Measurements from ENCODE around the gene VMAC. TPM values are rescaled to one million over a fixed set of nuclear protein-coding genes. Genes with fewer than 3 reads are reported as not detected.

Gene VMAC
- total and polyA plus RNA-seq, 2 of the 13 experiments (the other 11 are each of a cell fraction or from before 2014, with no cell fraction given), result 2.4 TPM

GRCh38 chr19:5914358-5914774, 9.7 kb downstream of the VMAC start (continued):
- no peak for TF ChIP-seq ZNF652 (CRISPR knock-in tag; IDR thresholded peaks at IDR 0.05; ENCODE audit: borderline replicate concordance, low read depth)
- TF ChIP-seq BCL6 (CRISPR knock-in tag; IDR thresholded peaks at IDR 0.05), result no peak
- no peak for TF ChIP-seq ZIK1 (CRISPR knock-in tag; IDR thresholded peaks at IDR 0.05; ENCODE audit: borderline replicate concordance, low read depth)
- no peak for TF ChIP-seq STAT5B (CRISPR knock-in tag; IDR thresholded peaks at IDR 0.05)
- 0 out of 2 replicates have a peak, but pooled peaks have one; percentile 45 for TF ChIP-seq ZNF414 (CRISPR knock-in tag; IDR thresholded peaks at IDR 0.05)
- TF ChIP-seq LCORL (IDR thresholded peaks at IDR 0.05), result no peak
- no peak for TF ChIP-seq LCORL (CRISPR knock-in tag; IDR thresholded peaks at IDR 0.05)
- TF ChIP-seq ZNF430 (CRISPR knock-in tag; IDR thresholded peaks at IDR 0.05), result no peak
- no peak for TF ChIP-seq ZNF501 (CRISPR knock-in tag; IDR thresholded peaks at IDR 0.05)
- TF ChIP-seq ZNF589 (CRISPR knock-in tag; conservative IDR thresholded peaks at IDR 0.05), result no peak
- TF ChIP-seq SMYD3 (CRISPR knock-in tag; IDR thresholded peaks at IDR 0.05), result 0 out of 2 replicates have a peak, but pooled peaks have one; percentile 26
- no peak for TF ChIP-seq PLSCR1 (CRISPR knock-in tag; IDR thresholded peaks at IDR 0.05; ENCODE audit: borderline replicate concordance)
- no peak for TF ChIP-seq ARID2 (CRISPR knock-in tag; IDR thresholded peaks at IDR 0.05; ENCODE audit: borderline replicate concordance)
- no peak for TF ChIP-seq SOX5 (CRISPR knock-in tag; IDR thresholded peaks at IDR 0.05; ENCODE audit: borderline replicate concordance)
